Upper lobe of right lung (tissue), 1 donor: Measurements from ENCODE around the gene ZNF830. TPM values are rescaled to one million over a fixed set of nuclear protein-coding genes. Genes with fewer than 3 reads are reported as not detected.

Source experiments
- ATAC-seq: fragments of 200-7000 bp; cut with Tn5 transposase; one replicate; pipeline ENCODE4 v1.9.1; 2020; ENCODE audit warnings: mild to moderate bottlenecking, moderate library complexity
- DNase-seq: peaks from one replicate; pipeline ENCODE4 v3.0.0-alpha.2; 2020
- H3K27ac ChIP-seq: fragments of 200-600 bp; one replicate; pipeline ENCODE4 v1.8.0; 2022
- H3K27me3 ChIP-seq: fragments of 200-600 bp; one replicate; pipeline ENCODE4 v1.8.0; 2022; ENCODE audit warnings: mild to moderate bottlenecking
- H3K36me3 ChIP-seq: fragments of 200-600 bp; one replicate; pipeline ENCODE4 v1.8.0; 2022
- H3K4me1 ChIP-seq: fragments of 200-600 bp; one replicate; pipeline ENCODE4 v1.8.0; 2022
- H3K4me3 ChIP-seq: fragments of 200-600 bp; one replicate; pipeline ENCODE4 v1.8.0; 2022; ENCODE audit warnings: mild to moderate bottlenecking
- H3K9me3 ChIP-seq: fragments of 200-600 bp; one replicate; pipeline ENCODE4 v1.8.0; 2022
- intact Hi-C: fragments of 100-400 bp; cut with DNase I; formaldehyde crosslinking; loops from one replicate; pipeline ENCODE4 v1.11.0; 2022
- total RNA-seq: library from RNA; stranded (reverse); fragmentation: NEBNext Ultra II Directional; extraction: Animal tissue kit (Norgen Biotek cat#: 25700); gene quantifications from one replicate; pipeline ENCODE4 v1.2.1, GENCODE V29; 2021
- TF ChIP-seq, protein P1 (sequence below): fragments of 200-600 bp; IDR thresholded peaks from one replicate; pipeline ENCODE4 v1.8.0; 2022; ENCODE audit warnings: antibody characterized with exemption
- donor health status: DM: no; HTN: yes; CAD: no; lungs with severe emphysema.

Gene ZNF830
- total RNA-seq, 1 donor from 2014 or later: 19.6 TPM

DNA sequence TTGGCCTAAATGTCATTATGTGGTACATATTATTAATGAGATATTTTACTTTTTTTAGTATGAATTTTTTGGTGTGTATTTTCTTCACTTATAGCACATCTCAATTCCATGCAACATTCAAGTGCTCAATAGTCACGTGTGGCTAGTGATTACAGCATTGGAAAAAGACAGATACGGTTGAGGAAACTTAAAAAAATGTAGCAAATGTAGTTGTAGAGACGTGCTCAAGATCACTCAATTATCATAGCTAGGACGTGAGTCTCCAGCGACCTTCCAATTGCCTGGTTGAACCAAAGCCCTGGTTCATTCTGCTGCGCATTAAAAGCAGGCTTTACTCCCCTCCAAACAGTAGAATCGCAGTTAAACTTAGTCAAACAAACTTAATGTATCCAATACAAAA is 17.8 kb downstream of the ZNF830 start:
- Histone ChIP-seq H3K4me3 (no peak overlapping the region), H3K27ac (no peak overlapping the region), H3K27me3 (no peaks in the 10 kb centered on the region), H3K9me3 (no peaks in the 10 kb centered on the region), H3K36me3 (no peaks in the 10 kb centered on the region), H3K4me1 (peaks cover 19% of the 10 kb centered on the region)
- intact Hi-C loops: no loop called here
- DNase-seq (no peak), ATAC-seq (no peak)
- TF ChIP-seq, protein P1, sequence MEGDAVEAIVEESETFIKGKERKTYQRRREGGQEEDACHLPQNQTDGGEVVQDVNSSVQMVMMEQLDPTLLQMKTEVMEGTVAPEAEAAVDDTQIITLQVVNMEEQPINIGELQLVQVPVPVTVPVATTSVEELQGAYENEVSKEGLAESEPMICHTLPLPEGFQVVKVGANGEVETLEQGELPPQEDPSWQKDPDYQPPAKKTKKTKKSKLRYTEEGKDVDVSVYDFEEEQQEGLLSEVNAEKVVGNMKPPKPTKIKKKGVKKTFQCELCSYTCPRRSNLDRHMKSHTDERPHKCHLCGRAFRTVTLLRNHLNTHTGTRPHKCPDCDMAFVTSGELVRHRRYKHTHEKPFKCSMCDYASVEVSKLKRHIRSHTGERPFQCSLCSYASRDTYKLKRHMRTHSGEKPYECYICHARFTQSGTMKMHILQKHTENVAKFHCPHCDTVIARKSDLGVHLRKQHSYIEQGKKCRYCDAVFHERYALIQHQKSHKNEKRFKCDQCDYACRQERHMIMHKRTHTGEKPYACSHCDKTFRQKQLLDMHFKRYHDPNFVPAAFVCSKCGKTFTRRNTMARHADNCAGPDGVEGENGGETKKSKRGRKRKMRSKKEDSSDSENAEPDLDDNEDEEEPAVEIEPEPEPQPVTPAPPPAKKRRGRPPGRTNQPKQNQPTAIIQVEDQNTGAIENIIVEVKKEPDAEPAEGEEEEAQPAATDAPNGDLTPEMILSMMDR: no peak

DNA sequence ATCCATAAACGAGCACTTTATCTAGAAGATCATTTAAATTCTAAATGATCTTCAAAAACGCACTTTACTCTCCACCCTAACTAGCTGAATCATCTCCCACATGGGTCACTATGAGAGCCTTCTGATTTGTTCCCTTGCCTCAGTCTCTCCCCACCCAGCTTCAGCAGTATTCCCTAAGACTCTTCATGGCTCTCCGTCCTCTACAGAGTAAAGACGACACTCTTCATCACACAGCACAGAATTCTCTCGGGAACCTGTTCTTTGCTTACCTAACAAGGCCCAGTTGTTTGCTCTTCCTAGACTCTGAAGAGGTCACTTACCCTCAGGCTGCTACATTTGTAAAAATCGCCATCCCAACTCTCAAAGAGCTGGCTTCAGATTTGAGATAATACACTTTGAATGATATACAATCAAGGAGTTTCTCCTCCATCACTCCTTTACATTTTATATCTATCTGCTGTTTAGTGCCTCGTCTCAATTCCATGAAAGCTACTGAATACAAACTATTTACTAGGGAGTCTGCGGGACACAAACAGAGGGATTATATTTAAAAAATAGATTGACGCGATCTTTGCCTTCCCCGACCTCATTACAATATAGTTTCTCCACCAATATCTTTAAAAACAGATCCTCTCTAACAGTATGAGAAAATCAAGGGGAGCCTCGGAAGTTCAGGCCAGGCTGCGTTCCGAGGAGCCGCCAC is 18.5 kb downstream of the ZNF830 start:
- Histone ChIP-seq H3K4me3 (peak overlapping the region; percentile 98), H3K36me3 (no peaks in the 10 kb centered on the region), H3K9me3 (no peaks in the 10 kb centered on the region), H3K27me3 (no peaks in the 10 kb centered on the region), H3K4me1 (peaks cover 19% of the 10 kb centered on the region), H3K27ac (peak overlapping the region; percentile 99)
- ATAC-seq: no peak
- intact Hi-C loops: no loop called here
- no peak for DNase-seq
- TF ChIP-seq, protein P1: no peak

DNA sequence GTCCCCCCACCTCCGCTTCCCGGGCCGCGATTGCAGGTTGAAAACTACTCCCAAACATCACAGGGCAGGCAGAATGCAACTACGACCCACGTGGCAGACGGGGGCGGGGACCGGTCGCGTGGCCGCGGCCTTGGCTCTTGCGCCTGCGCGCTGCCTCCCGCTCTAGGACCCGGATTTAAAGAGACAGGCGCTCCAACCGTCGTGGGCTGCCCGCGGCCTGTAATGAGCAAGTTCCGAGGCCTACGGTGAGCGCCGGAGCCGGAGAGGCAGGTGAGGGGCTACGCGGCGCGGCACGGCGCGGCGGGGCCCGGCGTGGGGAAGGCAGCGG is 19.0 kb downstream of the ZNF830 start, which contains the start of gene LIG3:
LIG3 (plus strand) TSS at position 160 of the 328 bp plus-strand sequence. CDS start 2,494 bp downstream, outside the sequence.
- TF ChIP-seq, protein P1: no peak
- no peaks in the 10 kb centered on the region for H3K27me3 ChIP-seq
- H3K27ac ChIP-seq: peak within 1 kb of the TSS; percentile 99
- ATAC-seq (peak; percentile 94), DNase-seq (peak; percentile 98)
- intact Hi-C loops: no loop called here
- H3K36me3 ChIP-seq: no peaks in the 10 kb centered on the region
- no peaks in the 10 kb centered on the region for H3K9me3 ChIP-seq
- peak within 1 kb of the TSS; percentile 98 for H3K4me3 ChIP-seq
- peaks cover 19% of the 10 kb centered on the region for H3K4me1 ChIP-seq

DNA sequence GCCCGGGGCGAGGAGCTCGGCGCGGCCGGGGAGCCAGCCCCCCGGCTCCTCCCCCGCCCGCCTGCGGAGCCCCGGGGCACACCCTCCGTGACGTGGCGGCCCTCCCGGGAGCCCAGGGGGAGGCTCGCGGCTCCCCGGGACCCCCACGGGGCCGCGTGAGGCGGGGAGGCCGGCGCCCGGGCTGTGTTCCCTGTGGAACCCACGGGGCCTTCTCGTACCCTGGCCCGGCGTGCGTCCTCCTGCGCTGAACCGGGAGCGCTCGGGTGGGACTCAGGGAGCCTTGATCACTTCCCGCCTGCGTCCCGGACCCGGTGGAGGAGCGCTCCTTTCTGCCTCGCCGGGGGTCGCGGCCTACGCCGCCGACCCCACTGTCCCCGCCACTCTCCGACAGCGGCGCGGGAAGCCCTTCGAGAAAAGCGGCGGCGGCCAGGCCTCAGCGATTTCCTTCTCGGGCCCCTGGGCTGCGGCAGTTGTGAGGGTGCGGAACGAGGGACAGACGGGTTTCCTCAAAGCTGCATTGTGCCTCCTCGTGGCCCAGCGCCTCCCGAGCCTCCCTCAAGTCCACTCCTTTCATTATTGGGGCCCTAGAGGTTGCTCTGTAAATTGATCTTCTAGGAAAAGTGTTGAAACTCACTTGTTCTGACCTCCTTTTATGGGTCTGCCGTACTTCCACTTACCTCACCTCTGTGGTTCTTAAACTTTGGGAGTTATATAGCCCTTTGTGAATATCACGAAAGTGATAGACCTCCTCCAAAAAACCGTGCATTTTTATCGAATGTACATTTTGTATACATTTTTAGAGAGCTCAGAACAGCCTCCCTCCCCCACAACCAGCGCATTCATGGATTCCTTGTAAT is 19.6 kb downstream of the ZNF830 start:
- Histone ChIP-seq H3K9me3 (no peaks in the 10 kb centered on the region), H3K4me3 (peak overlapping the region; percentile 98), H3K36me3 (peaks cover 3% of the 10 kb centered on the region), H3K27me3 (no peaks in the 10 kb centered on the region), H3K4me1 (peaks cover 19% of the 10 kb centered on the region), H3K27ac (peak overlapping the region; percentile 99)
- DNase-seq (peak; percentile 92), ATAC-seq (peak; percentile 95)
- TF ChIP-seq, protein P1: peak; percentile 40
- intact Hi-C loops: no loop called here

DNA sequence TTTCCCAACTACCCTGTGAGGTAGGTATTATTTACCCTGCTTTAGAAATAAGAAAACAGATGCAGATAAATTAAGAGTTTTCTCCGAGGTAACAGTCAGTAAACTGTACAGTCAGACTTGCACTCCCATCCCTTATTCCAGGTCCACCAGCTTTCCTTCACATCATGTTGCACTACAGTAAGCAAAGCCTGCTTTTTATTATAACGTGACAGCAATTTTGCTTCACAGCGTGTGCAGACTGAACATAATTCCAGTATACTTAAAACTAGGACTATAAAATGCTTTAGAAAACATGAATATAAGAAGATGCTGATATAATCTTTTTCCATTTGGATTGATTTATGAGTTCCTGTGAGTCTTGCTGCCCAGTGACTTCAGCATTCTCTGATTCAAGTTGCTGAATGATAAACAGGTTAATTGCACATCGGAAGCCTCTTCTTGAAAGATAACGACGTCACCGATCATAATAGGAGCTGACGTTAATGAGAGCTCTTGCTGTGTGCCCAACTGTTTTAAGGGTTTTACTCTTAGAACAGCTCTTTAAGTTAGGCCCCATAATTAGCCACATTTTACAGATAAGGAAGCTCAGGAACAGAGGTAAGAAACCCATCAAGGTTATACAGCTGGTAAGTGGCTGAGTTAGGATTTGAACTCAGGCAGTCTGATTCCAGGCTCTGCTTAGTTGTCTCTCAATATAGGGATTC is 20.4 kb downstream of the ZNF830 start:
- H3K4me1 ChIP-seq: peaks cover 19% of the 10 kb centered on the region
- intact Hi-C loops: no loop called here
- no peak for ATAC-seq

More for the DNA sequence above, 20.4 kb downstream of the ZNF830 start:
- TF ChIP-seq, protein P1: no peak
- H3K36me3 ChIP-seq: peaks cover 11% of the 10 kb centered on the region
- peak overlapping the region; percentile 99 for H3K27ac ChIP-seq
- H3K4me3 ChIP-seq: peak overlapping the region; percentile 98
- H3K27me3 ChIP-seq: no peaks in the 10 kb centered on the region
- DNase-seq: no peak
- no peaks in the 10 kb centered on the region for H3K9me3 ChIP-seq
